ENCODE data around the gene ACTR10. TPM values are rescaled to one million over a fixed set of nuclear protein-coding genes. Genes with fewer than 3 reads are reported as not detected.

The ACTR10 gene
- total and polyA plus RNA-seq, 8 donors: 68.3 to 109 (median 100.0) TPM

DNA sequence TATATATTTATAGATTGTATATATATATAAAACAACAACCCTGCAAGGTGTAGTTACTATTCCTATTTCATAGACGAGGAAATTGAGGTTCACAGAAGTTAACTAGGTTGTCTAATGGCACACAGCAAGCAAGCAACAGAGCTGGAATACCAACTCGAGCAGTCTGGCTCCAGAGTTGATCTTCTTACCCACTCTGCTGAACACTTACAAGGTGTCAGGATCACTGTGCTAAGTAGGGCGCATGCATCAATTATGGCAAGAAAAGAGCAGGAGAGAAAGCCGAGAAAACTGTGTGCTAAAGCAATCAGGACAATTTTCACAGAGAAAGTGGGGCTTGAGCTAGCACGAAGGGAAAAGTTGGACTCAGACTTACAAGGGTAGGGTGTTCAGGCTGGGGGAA is 32.1 kb upstream of the ACTR10 start:
- H3K27me3 ChIP-seq: no peaks in the 10 kb centered on the region
- H3K27ac ChIP-seq: no peak overlapping the region
- no peak overlapping the region for H3K4me3 ChIP-seq
- intact Hi-C loops (cut with DNase I): loop anchor here in 1 of 2 donors (10.0 kb wide), 1 partner anchor 63 kb away; no protein-coding TSS in a partner anchor
- H3K36me3 ChIP-seq: no peaks in the 10 kb centered on the region
- DNase-seq: no peak
- no peaks in the 10 kb centered on the region for H3K9me3 ChIP-seq
- no peaks in the 10 kb centered on the region for H3K4me1 ChIP-seq
- ATAC-seq: no peak
- no peak for TF ChIP-seq CTCF (IDR thresholded peaks at IDR 0.05)

DNA sequence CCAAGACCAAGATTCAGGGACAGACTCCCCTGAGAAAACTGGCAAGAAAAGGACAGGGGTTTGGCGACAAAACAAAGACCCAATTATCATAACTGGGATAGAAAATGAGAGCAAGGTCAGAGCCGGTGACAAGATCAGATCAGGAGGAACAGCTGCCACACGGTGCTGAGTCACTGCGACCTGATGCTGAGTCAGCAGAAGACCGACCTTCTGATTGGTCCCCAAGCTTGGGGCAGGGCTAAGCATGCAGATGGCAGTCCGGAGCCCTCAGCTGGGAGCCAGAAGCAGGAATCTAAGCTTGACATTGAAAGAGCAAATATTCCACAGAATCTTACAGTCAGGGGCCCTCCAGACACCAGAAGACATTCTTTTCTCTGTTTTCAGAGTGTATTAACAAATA is 28.9 kb upstream of the ACTR10 start:
- H3K4me1 ChIP-seq: no peaks in the 10 kb centered on the region
- ATAC-seq (peak; percentile 95), DNase-seq (peak in 2 of 4 donors; percentile 70 to 77)
- no peak overlapping the region for H3K27ac ChIP-seq
- TF ChIP-seq CTCF (IDR thresholded peaks at IDR 0.05): no peak
- H3K9me3 ChIP-seq: no peaks in the 10 kb centered on the region
- H3K36me3 ChIP-seq: no peaks in the 10 kb centered on the region
- H3K4me3 ChIP-seq: no peak overlapping the region
- intact Hi-C loops (cut with DNase I): no loop called here
- peaks cover 0 to 5% of the 10 kb centered on the region in 2 donors for H3K27me3 ChIP-seq

- ATAC-seq: no peak
- peaks cover 0 to 5% of the 10 kb centered on the region in 2 donors for H3K27me3 ChIP-seq
- intact Hi-C loops (cut with DNase I): no loop called here
Observed at GRCh38 chr14:58177125-58177524, 22.8 kb upstream of the ACTR10 start.

GRCh38 chr14:58189176-58189575 is 10.8 kb upstream of the ACTR10 start:
- no peaks in the 10 kb centered on the region for H3K4me1 ChIP-seq
- no peak overlapping the region for H3K27ac ChIP-seq
- no peaks in the 10 kb centered on the region for H3K36me3 ChIP-seq
- intact Hi-C loops (cut with DNase I): no loop called here
- no peaks in the 10 kb centered on the region for H3K9me3 ChIP-seq
- no peak for TF ChIP-seq CTCF (IDR thresholded peaks at IDR 0.05)
- no peak for DNase-seq
- H3K27me3 ChIP-seq: no peaks in the 10 kb centered on the region
- no peak for ATAC-seq
- no peak overlapping the region for H3K4me3 ChIP-seq

More at GRCh38 chr14:58177125-58177524, 22.8 kb upstream of the ACTR10 start:
- TF ChIP-seq CTCF (IDR thresholded peaks at IDR 0.05): no peak
- no peaks in the 10 kb centered on the region for H3K9me3 ChIP-seq
- H3K4me1 ChIP-seq: no peaks in the 10 kb centered on the region
- DNase-seq: no peak
- H3K4me3 ChIP-seq: no peak overlapping the region
- no peak overlapping the region for H3K27ac ChIP-seq
- no peaks in the 10 kb centered on the region for H3K36me3 ChIP-seq

- intact Hi-C loops (cut with DNase I): no loop called here
- Histone ChIP-seq H3K27me3 (no peaks in the 10 kb centered on the region), H3K27ac (no peak overlapping the region), H3K36me3 (no peaks in the 10 kb centered on the region), H3K4me3 (no peak overlapping the region), H3K4me1 (no peaks in the 10 kb centered on the region), H3K9me3 (no peaks in the 10 kb centered on the region)
- ATAC-seq (peak; percentile 44), DNase-seq (no peak)
- no peak for TF ChIP-seq CTCF (IDR thresholded peaks at IDR 0.05)
Observed at GRCh38 chr14:58191763-58192601, 8.0 kb upstream of the ACTR10 start.
